SK-N-SH treated with all-trans-retinoic acid at 6 μM for 48 hours (cell line): Measurements from ENCODE around the gene OLFM1.

Source experiments
- ARNTL ChIP-seq: fragments of 450-650 bp; formaldehyde crosslinking; IDR thresholded peaks from 2 replicates; pipeline ENCODE4 v1.5.0; 2020; ENCODE audit warnings: low read depth, mild to moderate bottlenecking, moderate library complexity, borderline replicate concordance
- RARB ChIP-seq: fragments of 250-450 bp; sonication (Bioruptor Pico); IDR thresholded peaks from 2 replicates; pipeline ENCODE4 v1.8.0; 2021; ENCODE audit warnings: mild to moderate bottlenecking, moderate library complexity
- ZC3H10 ChIP-seq: fragments of 250-450 bp; sonication (Bioruptor Pico); IDR thresholded peaks from 2 replicates; pipeline ENCODE4 v1.5.1; 2021; ENCODE audit warnings: mild to moderate bottlenecking, moderate library complexity
- ZFP30 ChIP-seq: fragments of 450-650 bp; formaldehyde crosslinking; IDR thresholded peaks from 2 replicates; pipeline ENCODE4 v1.5.0; 2022; ENCODE audit warnings: mild to moderate bottlenecking, moderate library complexity

DNA sequence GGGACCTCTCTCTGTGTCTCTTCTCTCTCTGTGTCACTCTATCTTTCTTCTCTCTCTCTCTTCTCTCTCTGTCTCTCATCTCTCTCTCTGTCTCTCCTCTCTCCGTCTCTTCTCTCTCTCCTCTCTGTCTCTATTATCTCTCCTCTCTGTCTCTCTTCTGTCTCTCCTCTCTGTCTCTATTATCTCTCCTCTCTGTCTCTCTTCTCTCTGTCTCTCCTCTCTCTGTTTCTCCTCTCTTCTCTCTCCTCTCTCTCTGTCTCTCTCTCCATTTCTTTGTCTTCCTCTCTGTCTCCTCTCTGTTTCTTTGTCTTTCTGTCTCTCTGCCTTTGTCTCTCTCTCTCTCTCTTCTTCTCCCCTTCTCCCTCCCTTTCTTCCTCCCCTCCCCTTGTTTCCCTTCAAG, 3.2 kb upstream of the OLFM1 start:
- no peak for TF ChIP-seq ARNTL (CRISPR knock-in tag)
- no peak for TF ChIP-seq ZC3H10 (CRISPR knock-in tag)
- no peak for TF ChIP-seq RARB
- no peak for TF ChIP-seq ZFP30 (CRISPR knock-in tag)
